Sigmoid colon (tissue), 3 donors: ENCODE measurements around the gene C8G.

Experiments
- CTCF ChIP-seq, 4 experiments: fragments of 450-650 bp in 3 of 4; fragments of 200-600 bp in 1 of 4; IDR thresholded peaks; one replicate each; pipeline ENCODE4 v1.5.1; 2016 to 2019; ENCODE audit warnings: antibody characterized with exemption in 4 of 4, mild to moderate bottlenecking in 3 of 4, moderate library complexity in 2 of 4
- POLR2A ChIP-seq, 2 donors: fragments of 450-650 bp; IDR thresholded peaks; one replicate each; pipeline ENCODE4 v1.6.1; 2016; ENCODE audit warnings: antibody characterized with exemption in 2 of 2, mild to moderate bottlenecking in 2 of 2, moderate library complexity in 2 of 2

- TF ChIP-seq CTCF (IDR thresholded peaks at IDR 0.05) (no peak), POLR2A (IDR thresholded peaks at IDR 0.05) (no peak)
Measured at GRCh38 chr9:136956604-136957003, 11.6 kb downstream of the C8G start.
